GM12878 (cell line): Measurements from ENCODE around the gene KIAA0319L. TPM values are rescaled to one million over a fixed set of nuclear protein-coding genes. Genes with fewer than 3 reads are reported as not detected.
A peak's percentile ranks its signal among the peaks of the same experiment; 100 is the strongest.

Experiments used
- ATAC-seq: fragments of 200-7000 bp; cut with Tn5 transposase; 3 replicates; pipeline ENCODE4 v1.9.1; 2020; ENCODE audit warnings: mild to moderate bottlenecking, moderate library complexity
- BruUV-seq: library from RNA; stranded (reverse); fragments of 400-500 nt; replicated peaks from 2 replicates; lab custom pipeline; 2021; lab: Mats Ljungman, UMichigan
- CTCF ChIA-PET: fragments of 300-600 bp; sonication (Branson Sonifier 250); formaldehyde crosslinking; extraction: SDS; loops from one replicate; lab custom pipeline; 2021; ENCODE audit warnings: inconsistent platforms; lab: Yijun Ruan, JAX
- POLR2A ChIA-PET: fragments of 350-600 bp; formaldehyde crosslinking; extraction: SDS; loops from one replicate; lab custom pipeline; 2021; ENCODE audit warnings: inconsistent platforms; lab: Charles Lee
- RAD21 ChIA-PET: fragments of 300-600 bp; sonication (Branson Sonifier 250); formaldehyde crosslinking; loops from one replicate; lab custom pipeline; 2023; ENCODE audit warnings: antibody characterized with exemption; ENCODE audit not compliant: unreplicated experiment; lab: Charles Lee
- SMC1A ChIA-PET: fragments of 300-600 bp; sonication (Branson Sonifier 250); formaldehyde crosslinking; loops from one replicate; lab custom pipeline; 2023; ENCODE audit not compliant: unreplicated experiment, uncharacterized antibody; lab: Charles Lee
- DNase-seq: peaks from one replicate; pipeline ENCODE4 v3.0.0-alpha.2; 2011; ENCODE audit warnings: low read depth, low spot score
- FAIRE-seq: peaks from 3 replicates; lab custom pipeline; 2011; peaks lifted over from hg19 to GRCh38; lab: Jason Lieb, UNC
- H2AFZ ChIP-seq: 2 replicates; pipeline ENCODE4 v1.6.0; 2011; ENCODE audit warnings: low read depth, low read length, control low read depth; ENCODE audit not compliant: control insufficient read depth
- H3K27ac ChIP-seq: 2 replicates; pipeline ENCODE4 v1.5.1; 2011; ENCODE audit warnings: control low read depth; ENCODE audit not compliant: control insufficient read depth, insufficient read depth
- H3K27me3 ChIP-seq, 2 experiments: replicated peaks in 1 of 2; 2 replicates each; pipeline versions ENCODE4 v1.6.0 to v1.6.1; 2011; ENCODE audit warnings: low read length in 1 of 2; ENCODE audit not compliant: control insufficient read depth in 2 of 2, insufficient read depth in 2 of 2
- H3K36me3 ChIP-seq, 2 experiments: 2 replicates each; pipeline ENCODE4 v1.5.1; 2011; ENCODE audit warnings: low read length in 1 of 2; ENCODE audit not compliant: control insufficient read depth in 2 of 2, insufficient read depth in 2 of 2
- H3K4me1 ChIP-seq: 2 replicates; pipeline ENCODE4 v1.6.1; 2011; ENCODE audit warnings: mild to moderate bottlenecking, low read length, moderate library complexity, mixed read lengths; ENCODE audit not compliant: control insufficient read depth, insufficient read depth
- H3K4me2 ChIP-seq: 2 replicates; pipeline ENCODE4 v1.6.0; 2011; ENCODE audit warnings: control low read depth; ENCODE audit not compliant: control insufficient read depth, insufficient read depth
- H3K4me3 ChIP-seq: fragments of 200-600 bp; sonication (generic); 2 replicates; pipeline ENCODE4 v1.5.1; 2016
- H3K79me2 ChIP-seq: 2 replicates; pipeline ENCODE4 v1.6.0; 2011; ENCODE audit warnings: low read length; ENCODE audit not compliant: control insufficient read depth, insufficient read depth
- H3K9ac ChIP-seq: 2 replicates; pipeline ENCODE4 v1.8.0; 2011; ENCODE audit warnings: low read length, control low read depth, mixed read lengths; ENCODE audit not compliant: control insufficient read depth, insufficient read depth
- H3K9me3 ChIP-seq: replicated peaks from 3 replicates; pipeline ENCODE4 v1.5.1; 2011; ENCODE audit warnings: mild to moderate bottlenecking, low read length; ENCODE audit not compliant: control insufficient read depth, insufficient read depth
- H4K20me1 ChIP-seq: 2 replicates; pipeline ENCODE4 v1.6.0; 2011; ENCODE audit not compliant: control insufficient read depth, insufficient read depth
- MLLT1 ChIP-seq: fragments of 450-650 bp; IDR thresholded peaks from 2 replicates; pipeline ENCODE4 v1.6.1; 2016; ENCODE audit warnings: mild to moderate bottlenecking
- MYB ChIP-seq: fragments of 150-350 bp; IDR thresholded peaks from 2 replicates; pipeline ENCODE4 v1.6.1; 2014; ENCODE audit warnings: mild to moderate bottlenecking, low read depth, low read length, borderline replicate concordance
- NFXL1 ChIP-seq: fragments of 450-650 bp; IDR thresholded peaks from 2 replicates; pipeline ENCODE4 v1.6.1; 2017; ENCODE audit warnings: antibody characterized with exemption, mild to moderate bottlenecking, borderline replicate concordance
- POLR2A ChIP-seq: IDR thresholded peaks from 2 replicates; pipeline ENCODE4 v1.6.1; 2011; ENCODE audit warnings: low read depth, mild to moderate bottlenecking, low read length
- SMAD5 ChIP-seq: IDR thresholded peaks from 2 replicates; pipeline ENCODE4 v1.6.1; 2016; ENCODE audit warnings: antibody characterized with exemption, low read depth
- STAT3 ChIP-seq: IDR thresholded peaks from 2 replicates; pipeline ENCODE4 v1.6.1; 2011; ENCODE audit warnings: low read depth, low read length, improper control_type of control experiment
- ZNF24 ChIP-seq: fragments of 450-650 bp; IDR thresholded peaks from 2 replicates; pipeline ENCODE4 v1.6.1; 2017; ENCODE audit warnings: antibody characterized with exemption, mild to moderate bottlenecking
- ZNF592 ChIP-seq: fragments of 450-650 bp; IDR thresholded peaks from 2 replicates; pipeline ENCODE4 v1.6.1; 2017; ENCODE audit warnings: mild to moderate bottlenecking, moderate library complexity
- WGBS: methylation state at CpG from one replicate; pipeline ENCODE4 v1.1.6; 2016; ENCODE audit warnings: low lambda C conversion rate; ENCODE audit not compliant: insufficient replicate concordance, insufficient coverage; ENCODE audit errors: missing lambda C conversion rate; 5-methylcytosine and 5-hydroxymethylcytosine counted together
- in situ Hi-C: fragments of 300-500 bp; cut with MboI; formaldehyde crosslinking; loops from 9 replicates; pipeline ENCODE4 v1.14.3; 2018; ENCODE audit warnings: mixed read lengths
- intact Hi-C: fragments of 100-400 bp; cut with micrococcal nuclease; formaldehyde crosslinking; loops from one replicate; pipeline ENCODE4 v1.14.2; 2022; ENCODE audit not compliant: unreplicated experiment
- polyA plus RNA-seq, 11 experiments: library from polyadenylated mRNA; depleted of rRNA in 4 of 11; unstranded in 6 of 11; stranded (reverse) in 5 of 11; fragments of >200 nt; fragmentation: Nextera tagmentation in 4 of 11; fragmentation: Illumina TruSeq in 1 of 11; extraction: Ambion mirVana in 4 of 11; extraction: Trizol in 1 of 11; gene quantifications; 1 replicate in 1 of 11; 2 replicates in 10 of 11; pipeline versions ENCODE4 v1.2.1 to v1.2.3, GENCODE V29; 2011 to 2016; ENCODE audit warnings: inconsistent platforms in 2 of 11, missing spikeins in 2 of 11, low read depth in 1 of 11
- total RNA-seq, 4 experiments: library from RNA; depleted of rRNA in 3 of 4; stranded (reverse); fragments of >200 nt in 3 of 4; fragmentation: Illumina TruSeq in 1 of 4; extraction: Trizol in 1 of 4; gene quantifications; 2 replicates each; pipeline versions ENCODE4 v1.2.1 to v1.2.3, GENCODE V29; 2013 to 2021

KIAA0319L gene
- total and polyA plus RNA-seq, 10 of the 15 experiments (the other 5 are each of a cell fraction or from before 2014, with no cell fraction given) = 2.6 to 57.8 (median 25.4) TPM

GRCh38 chr1:35537806-35538205 lies 19.4 kb downstream of the KIAA0319L start:
- peak; percentile 7; the same call in 1 of the 3 replicates for ATAC-seq
- Histone ChIP-seq H3K4me1 (peaks cover 27% of the 10 kb centered on the region), H3K4me2 (peak overlapping the region; percentile 92), H2AFZ (peak overlapping the region; percentile 8; the same call in 1 of the 2 replicates), H3K9me3 (peaks cover 2% of the 10 kb centered on the region; the same call in 1 of the 3 replicates), H3K79me2 (peaks cover 56% of the 10 kb centered on the region), H4K20me1 (no peaks in the 10 kb centered on the region), H3K4me3 (peak overlapping the region; percentile 52), H3K9ac (peak overlapping the region; percentile 28), H3K27me3 (no peaks in the 10 kb centered on the region), H3K27ac (peak overlapping the region; percentile 87), H3K36me3 (no peaks in the 10 kb centered on the region)
- ChIA-PET SMC1A (interaction anchor here (0.7 to 8.8 kb wide), 12 partner anchors 12 to 336 kb away, joined by 3 to 254 read pairs (median 6); partner anchors contain the start of genes KIAA0319L and NCDN), CTCF (interaction anchor here (0.6 to 12.7 kb wide), 12 partner anchors 12 to 190 kb away, joined by 3 to 260 read pairs (median 8); partner anchors contain the start of genes KIAA0319L and NCDN), POLR2A (interaction anchor here (0.5 to 7.3 kb wide), 13 partner anchors 11 to 90 kb away, joined by 3 to 65 read pairs (median 6); partner anchors contain the start of genes KIAA0319L and NCDN), RAD21 (interaction anchor here (0.5 to 8.4 kb wide), 17 partner anchors 12 to 421 kb away, joined by 3 to 139 read pairs (median 4); partner anchors contain the start of genes KIAA0319L and NCDN)
- intact Hi-C loops = loop anchor here (2.0 kb wide), 1 partner anchor 19 kb away; the partner anchor contains the start of genes KIAA0319L and NCDN
- DNase-seq = no peak
- in situ Hi-C loops = no loop called here
- TF ChIP-seq POLR2A (no peak), ZNF24 (no peak), MLLT1 (no peak), ZNF592 (0 out of 2 replicates have a peak, but pooled peaks have one; percentile 21), SMAD5 (no peak), NFXL1 (no peak), STAT3 (no peak), MYB (no peak)
- BruUV-seq = no TSS peak
- FAIRE-seq = no peak
- 65% methylated on average over 1 of the region's 1 CpG for WGBS
